A673 (cell line): ENCODE results near the gene EEFSEC. TPM values are rescaled to one million over a fixed set of nuclear protein-coding genes. Genes with fewer than 3 reads are reported as not detected.

Experiments used
- BruUV-seq: library from RNA; stranded (reverse); fragments of 400-500 nt; replicated peaks from 2 replicates; lab custom pipeline; 2021; lab: Mats Ljungman, UMichigan
- CTCF ChIA-PET: fragments of 300-600 bp; sonication (Branson Sonifier 250); formaldehyde crosslinking; loops from one replicate; lab custom pipeline; 2022; ENCODE audit warnings: antibody characterized with exemption; lab: Charles Lee
- POLR2A ChIA-PET: fragments of 300-600 bp; sonication (Branson Sonifier 250); formaldehyde crosslinking; loops from one replicate; lab custom pipeline; 2022; ENCODE audit warnings: antibody characterized with exemption; ENCODE audit not compliant: low non-redundant PET; lab: Charles Lee
- DNase-seq: peaks from one replicate; pipeline ENCODE4 v3.0.0-alpha.2; 2015; ENCODE audit warnings: low spot score
- H3K27ac ChIP-seq: fragments of 200-600 bp; sonication (generic); 2 replicates; pipeline ENCODE4 v1.5.1; 2016; ENCODE audit warnings: mixed run types, low read depth, mild to moderate bottlenecking, mixed read lengths, antibody characterized with exemption, low read length; ENCODE audit not compliant: poor library complexity, severe bottlenecking
- H3K27me3 ChIP-seq: fragments of 200-600 bp; sonication (generic); replicated peaks from 2 replicates; pipeline ENCODE4 v1.6.1; 2017; ENCODE audit warnings: mixed run types, low read depth, mild to moderate bottlenecking, mixed read lengths, antibody characterized with exemption, low read length; ENCODE audit not compliant: insufficient read depth, poor library complexity
- H3K36me3 ChIP-seq: fragments of 200-600 bp; sonication (generic); 2 replicates; pipeline ENCODE4 v1.6.1; 2016; ENCODE audit warnings: mixed run types, mild to moderate bottlenecking, mixed read lengths, antibody characterized with exemption, low read length; ENCODE audit not compliant: insufficient read depth, poor library complexity, severe bottlenecking
- H3K4me1 ChIP-seq: fragments of 200-600 bp; sonication (generic); 2 replicates; pipeline ENCODE4 v1.6.1; 2017; ENCODE audit warnings: mixed run types, mild to moderate bottlenecking, mixed read lengths, antibody characterized with exemption, low read length; ENCODE audit not compliant: insufficient read depth, poor library complexity, severe bottlenecking
- H3K4me3 ChIP-seq: fragments of 200-600 bp; sonication (generic); 2 replicates; pipeline ENCODE4 v1.5.1; 2016; ENCODE audit warnings: low read depth, mixed run types, mild to moderate bottlenecking, mixed read lengths, low read length; ENCODE audit not compliant: poor library complexity, severe bottlenecking
- H3K9me3 ChIP-seq: fragments of 200-600 bp; sonication (generic); 2 replicates; pipeline ENCODE4 v1.6.1; 2016; ENCODE audit warnings: mixed run types, low read depth, mild to moderate bottlenecking, mixed read lengths, antibody characterized with exemption, low read length; ENCODE audit not compliant: poor library complexity, severe bottlenecking
- CTCF ChIP-seq: fragments of 300-800, 200-600 bp; sonication (generic); conservative IDR thresholded peaks from 2 replicates; pipeline ENCODE4 v1.5.1; 2017; ENCODE audit warnings: low read depth, mild to moderate bottlenecking, antibody characterized with exemption, low read length, moderate library complexity, mixed read lengths
- EZH2 ChIP-seq: fragments of 200-600 bp; sonication (generic); IDR thresholded peaks from 2 replicates; pipeline ENCODE4 v1.6.1; 2017; ENCODE audit warnings: borderline replicate concordance, low read depth, mild to moderate bottlenecking, mixed read lengths, antibody characterized with exemption, low read length; ENCODE audit not compliant: poor library complexity, severe bottlenecking
- intact Hi-C: fragments of 100-400 bp; cut with micrococcal nuclease; formaldehyde crosslinking; loops from one replicate; pipeline ENCODE4 v1.10.0; 2022; ENCODE audit not compliant: unreplicated experiment
- total RNA-seq: library from RNA; stranded (reverse); gene quantifications from 2 replicates; pipeline ENCODE4 v1.2.3, GENCODE V29; 2021

Gene EEFSEC
- total RNA-seq, 1 experiment from 2014 or later, result 19.7 TPM

- H3K4me1 ChIP-seq, result peaks cover 33% of the 10 kb centered on the region
- H3K4me3 ChIP-seq, result no peak overlapping the region
- no peaks in the 10 kb centered on the region for H3K36me3 ChIP-seq
- TF ChIP-seq EZH2, result no peak
- TF ChIP-seq CTCF, result no peak
- DNase-seq, result no peak
- intact Hi-C loops, result no loop called here
- ChIA-PET CTCF (interaction anchor here (0.6 kb wide), 1 partner anchor 270 kb away, joined by 4 read pairs; no protein-coding TSS in a partner anchor), POLR2A (no interaction called here)
- no peaks in the 10 kb centered on the region for H3K27me3 ChIP-seq
- BruUV-seq, result no TSS peak
- no peaks in the 10 kb centered on the region for H3K9me3 ChIP-seq
- H3K27ac ChIP-seq, result no peak overlapping the region
Observed at GRCh38 chr3:128236657-128237056, 83.4 kb downstream of the EEFSEC start.

GRCh38 chr3:128237348-128238183 is 84.3 kb downstream of the EEFSEC start:
- Histone ChIP-seq H3K4me1 (peaks cover 24% of the 10 kb centered on the region), H3K4me3 (no peak overlapping the region), H3K9me3 (no peaks in the 10 kb centered on the region), H3K27me3 (no peaks in the 10 kb centered on the region), H3K36me3 (no peaks in the 10 kb centered on the region), H3K27ac (no peak overlapping the region)
- TF ChIP-seq EZH2 (no peak), CTCF (no peak)
- DNase-seq, result no peak
- CTCF ChIA-PET, result no interaction called here
- BruUV-seq, result no TSS peak
- POLR2A ChIA-PET, result no interaction called here
- intact Hi-C loops, result no loop called here

- Histone ChIP-seq H3K27me3 (no peaks in the 10 kb centered on the region), H3K4me3 (no peak overlapping the region), H3K36me3 (no peaks in the 10 kb centered on the region), H3K4me1 (peaks cover 18% of the 10 kb centered on the region), H3K27ac (no peak overlapping the region), H3K9me3 (no peaks in the 10 kb centered on the region)
- CTCF ChIA-PET, result no interaction called here
- TF ChIP-seq EZH2, result no peak
- TF ChIP-seq CTCF, result no peak
- intact Hi-C loops, result no loop called here
- POLR2A ChIA-PET, result no interaction called here
- no peak for DNase-seq
- no TSS peak for BruUV-seq
Observed at GRCh38 chr3:128238184-128238489, 84.9 kb downstream of the EEFSEC start.
